Activated naive CD4-positive, alpha-beta T cell treated with Interleukin-2 at 50 U/mL for 16 hours (primary cell): Measurements from ENCODE around the gene BCR.
A peak's percentile ranks its signal among the peaks of the same experiment; 100 is the strongest.

ENCODE experiments used
- DNase-seq: peaks from one replicate; pipeline ENCODE4 v3.0.0-alpha.2; 2020

Gene BCR

GRCh38 chr22:23202812-23203451 is 22.6 kb downstream of the BCR start:
- DNase-seq, result no peak

- DNase-seq, result no peak
Observed at GRCh38 chr22:23203452-23204124, 23.3 kb downstream of the BCR start.

- DNase-seq, result no peak
Observed at GRCh38 chr22:23204125-23204488, 23.8 kb downstream of the BCR start.

- DNase-seq, result no peak
Observed at GRCh38 chr22:23204541-23205157, 24.3 kb downstream of the BCR start.

- DNase-seq, result no peak
Observed at GRCh38 chr22:23205339-23206049, 25.2 kb downstream of the BCR start.

GRCh38 chr22:23206915-23207314 is 26.6 kb downstream of the BCR start:
- no peak for DNase-seq

- no peak for DNase-seq
Observed at GRCh38 chr22:23207729-23208393, 27.6 kb downstream of the BCR start.

GRCh38 chr22:23210428-23211170 is 30.3 kb downstream of the BCR start:
- DNase-seq, result no peak

- no peak for DNase-seq
Observed at GRCh38 chr22:23211622-23212021, 31.3 kb downstream of the BCR start.

GRCh38 chr22:23212061-23213021 is 32.0 kb downstream of the BCR start:
- no peak for DNase-seq

- no peak for DNase-seq
Observed at GRCh38 chr22:23213022-23213555, 32.8 kb downstream of the BCR start.

- DNase-seq, result no peak
Observed at GRCh38 chr22:23213581-23214334, 33.4 kb downstream of the BCR start.

- DNase-seq, result no peak
Observed at GRCh38 chr22:23214398-23214797, 34.1 kb downstream of the BCR start.

GRCh38 chr22:23215294-23216241 is 35.3 kb downstream of the BCR start:
- DNase-seq, result no peak

- DNase-seq, result peak; percentile 62
Observed at GRCh38 chr22:23216461-23217170, 36.3 kb downstream of the BCR start.

GRCh38 chr22:23217171-23218052 is 37.1 kb downstream of the BCR start:
- DNase-seq, result no peak
